ENCODE data around the gene BOC. TPM values are rescaled to one million over a fixed set of nuclear protein-coding genes. Genes with fewer than 3 reads are reported as not detected.

BOC gene
- total and polyA plus RNA-seq, 2 of the 4 experiments (the other 2 are of a cell fraction), result 6.8 to 15.2 TPM

DNA sequence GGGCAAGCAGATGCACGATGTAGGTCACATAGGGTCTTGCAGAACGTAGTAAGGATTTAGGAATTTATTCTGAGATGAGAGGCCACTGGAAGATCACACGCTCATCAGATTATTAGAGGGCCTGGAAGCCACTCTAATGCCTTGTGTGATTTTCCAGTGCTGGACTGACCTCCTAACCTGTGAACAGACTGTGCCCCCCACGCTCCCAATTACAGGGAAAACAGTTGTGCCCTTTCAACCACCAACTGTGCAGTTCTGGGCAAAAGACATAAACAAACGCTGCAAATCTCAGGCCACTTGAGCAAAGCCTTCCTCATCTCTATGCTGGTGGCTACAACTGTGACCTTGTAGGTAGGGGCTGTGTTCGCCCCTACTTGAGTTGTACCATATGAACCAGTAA lies 48.2 kb upstream of the BOC start:
- no peak overlapping the region for H2AK9ac ChIP-seq (replicated peaks; ENCODE audit: low read depth, low read length, poor library complexity)
- dilution Hi-C loops (cut with HindIII; ENCODE audit: low sequenced_read_pairs, unreplicated experiment), result no loop called here
- TF ChIP-seq, protein P1, sequence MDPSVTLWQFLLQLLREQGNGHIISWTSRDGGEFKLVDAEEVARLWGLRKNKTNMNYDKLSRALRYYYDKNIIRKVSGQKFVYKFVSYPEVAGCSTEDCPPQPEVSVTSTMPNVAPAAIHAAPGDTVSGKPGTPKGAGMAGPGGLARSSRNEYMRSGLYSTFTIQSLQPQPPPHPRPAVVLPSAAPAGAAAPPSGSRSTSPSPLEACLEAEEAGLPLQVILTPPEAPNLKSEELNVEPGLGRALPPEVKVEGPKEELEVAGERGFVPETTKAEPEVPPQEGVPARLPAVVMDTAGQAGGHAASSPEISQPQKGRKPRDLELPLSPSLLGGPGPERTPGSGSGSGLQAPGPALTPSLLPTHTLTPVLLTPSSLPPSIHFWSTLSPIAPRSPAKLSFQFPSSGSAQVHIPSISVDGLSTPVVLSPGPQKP (IDR thresholded peaks at IDR 0.05; ENCODE audit: borderline replicate concordance, low read depth, low read length), result no peak
- no peak for TF ChIP-seq USF2 (IDR thresholded peaks at IDR 0.05; ENCODE audit: low read depth, low read length)
- TF ChIP-seq RAD21 (IDR thresholded peaks at IDR 0.05; ENCODE audit: low read length), result no peak
- TF ChIP-seq CTCF (conservative IDR thresholded peaks at IDR 0.05; ENCODE audit: low read depth, low read length), result no peak
- TF ChIP-seq NFE2L2 (IDR thresholded peaks at IDR 0.05; ENCODE audit: low read depth, low read length), result no peak
- TF ChIP-seq CHD1 (IDR thresholded peaks at IDR 0.05; ENCODE audit: low read depth, low read length), result no peak
- TF ChIP-seq RCOR1 (IDR thresholded peaks at IDR 0.05; ENCODE audit: insufficient replicate concordance, low read length), result no peak
- TF ChIP-seq MXI1 (IDR thresholded peaks at IDR 0.05; ENCODE audit: borderline replicate concordance, low read depth, low read length), result no peak

More for the DNA sequence above, 48.2 kb upstream of the BOC start:
- Histone ChIP-seq H3K36me3 (ENCODE audit: control insufficient read depth, insufficient read depth, low read length) (no peaks in the 10 kb centered on the region), H4K5ac (ENCODE audit: low read depth, low read length) (no peak overlapping the region), H2AK5ac (ENCODE audit: low read depth, low read length) (no peak overlapping the region), H3K18ac (ENCODE audit: low read depth, low read length) (no peak overlapping the region), H3K4me2 (ENCODE audit: low read depth, low read length) (no peak overlapping the region), H3K4me3 (ENCODE audit: insufficient read depth, low read depth, low read length) (no peak overlapping the region), H3K4me1 (ENCODE audit: control insufficient read depth, insufficient read depth, low read length) (peaks cover 10% of the 10 kb centered on the region; the same call in 1 of the 2 replicates), H3K23ac (ENCODE audit: low read depth, low read length) (no peak overlapping the region), H4K91ac (ENCODE audit: insufficient read depth, low read depth, low read length) (no peak overlapping the region), H3K56ac (ENCODE audit: extremely low read depth, insufficient read depth, low read length) (no peak overlapping the region), H3K9me1 (ENCODE audit: insufficient read depth, low read length) (no peaks in the 10 kb centered on the region), H3K14ac (replicated peaks; ENCODE audit: low read depth, low read length) (no peak overlapping the region), H3K27me3 (ENCODE audit: control insufficient read depth, insufficient read depth, low read length) (peaks cover 9% of the 10 kb centered on the region; the same call in 1 of the 2 replicates), H2BK20ac (ENCODE audit: low read depth, low read length) (no peak overlapping the region), H2BK15ac (ENCODE audit: low read depth, low read length) (no peak overlapping the region), H4K8ac (ENCODE audit: low read depth in 2 of 2, low read length in 2 of 2) (no peak overlapping the region), H3K9me3 (ENCODE audit: control insufficient read depth, insufficient read depth, low read length) (peaks cover 2% of the 10 kb centered on the region; the same call in 1 of the 2 replicates), H4K20me1 (ENCODE audit: insufficient read depth, low read length) (no peaks in the 10 kb centered on the region), H3K27ac (ENCODE audit: insufficient read depth, low read length) (no peak overlapping the region), H3K79me1 (ENCODE audit: low read depth in 1 of 2, low read length in 2 of 2) (no peaks in the 10 kb centered on the region), H2AFZ (replicated peaks; ENCODE audit: low read length, poor library complexity) (no peak overlapping the region), H3K4ac (ENCODE audit: low read depth, low read length) (no peak overlapping the region), H3K9ac (ENCODE audit: low read depth, low read length) (no peak overlapping the region), H2BK5ac (ENCODE audit: low read depth, low read length, poor library complexity, severe bottlenecking) (no peak overlapping the region), H2BK120ac (ENCODE audit: low read depth, low read length) (no peak overlapping the region)
- CTCF ChIA-PET, result no interaction called here
- in situ Hi-C loops (cut with MboI; ENCODE audit: low sequenced_read_pairs) (no loop called here), intact Hi-C loops (cut with micrococcal nuclease) (no loop called here)
- no TSS peak for BruUV-seq (replicated peaks)
- POLR2A ChIA-PET (ENCODE audit: unreplicated experiment), result no interaction called here
- ATAC-seq (ENCODE audit: low read depth) (no peak), DNase-seq (no peak)
- 80% methylated on average over 3 of the region's 6 CpGs; no CpG with 5 or more reads in 1 of the 2 experiments for WGBS, 2 experiments (ENCODE audit: extremely low coverage in 2 of 2, insufficient read length in 1 of 2)
